ENCODE measurements around the gene ABCA5.

ABCA5 gene, protein sequence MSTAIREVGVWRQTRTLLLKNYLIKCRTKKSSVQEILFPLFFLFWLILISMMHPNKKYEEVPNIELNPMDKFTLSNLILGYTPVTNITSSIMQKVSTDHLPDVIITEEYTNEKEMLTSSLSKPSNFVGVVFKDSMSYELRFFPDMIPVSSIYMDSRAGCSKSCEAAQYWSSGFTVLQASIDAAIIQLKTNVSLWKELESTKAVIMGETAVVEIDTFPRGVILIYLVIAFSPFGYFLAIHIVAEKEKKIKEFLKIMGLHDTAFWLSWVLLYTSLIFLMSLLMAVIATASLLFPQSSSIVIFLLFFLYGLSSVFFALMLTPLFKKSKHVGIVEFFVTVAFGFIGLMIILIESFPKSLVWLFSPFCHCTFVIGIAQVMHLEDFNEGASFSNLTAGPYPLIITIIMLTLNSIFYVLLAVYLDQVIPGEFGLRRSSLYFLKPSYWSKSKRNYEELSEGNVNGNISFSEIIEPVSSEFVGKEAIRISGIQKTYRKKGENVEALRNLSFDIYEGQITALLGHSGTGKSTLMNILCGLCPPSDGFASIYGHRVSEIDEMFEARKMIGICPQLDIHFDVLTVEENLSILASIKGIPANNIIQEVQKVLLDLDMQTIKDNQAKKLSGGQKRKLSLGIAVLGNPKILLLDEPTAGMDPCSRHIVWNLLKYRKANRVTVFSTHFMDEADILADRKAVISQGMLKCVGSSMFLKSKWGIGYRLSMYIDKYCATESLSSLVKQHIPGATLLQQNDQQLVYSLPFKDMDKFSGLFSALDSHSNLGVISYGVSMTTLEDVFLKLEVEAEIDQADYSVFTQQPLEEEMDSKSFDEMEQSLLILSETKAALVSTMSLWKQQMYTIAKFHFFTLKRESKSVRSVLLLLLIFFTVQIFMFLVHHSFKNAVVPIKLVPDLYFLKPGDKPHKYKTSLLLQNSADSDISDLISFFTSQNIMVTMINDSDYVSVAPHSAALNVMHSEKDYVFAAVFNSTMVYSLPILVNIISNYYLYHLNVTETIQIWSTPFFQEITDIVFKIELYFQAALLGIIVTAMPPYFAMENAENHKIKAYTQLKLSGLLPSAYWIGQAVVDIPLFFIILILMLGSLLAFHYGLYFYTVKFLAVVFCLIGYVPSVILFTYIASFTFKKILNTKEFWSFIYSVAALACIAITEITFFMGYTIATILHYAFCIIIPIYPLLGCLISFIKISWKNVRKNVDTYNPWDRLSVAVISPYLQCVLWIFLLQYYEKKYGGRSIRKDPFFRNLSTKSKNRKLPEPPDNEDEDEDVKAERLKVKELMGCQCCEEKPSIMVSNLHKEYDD (N-terminal part only)

DNA sequence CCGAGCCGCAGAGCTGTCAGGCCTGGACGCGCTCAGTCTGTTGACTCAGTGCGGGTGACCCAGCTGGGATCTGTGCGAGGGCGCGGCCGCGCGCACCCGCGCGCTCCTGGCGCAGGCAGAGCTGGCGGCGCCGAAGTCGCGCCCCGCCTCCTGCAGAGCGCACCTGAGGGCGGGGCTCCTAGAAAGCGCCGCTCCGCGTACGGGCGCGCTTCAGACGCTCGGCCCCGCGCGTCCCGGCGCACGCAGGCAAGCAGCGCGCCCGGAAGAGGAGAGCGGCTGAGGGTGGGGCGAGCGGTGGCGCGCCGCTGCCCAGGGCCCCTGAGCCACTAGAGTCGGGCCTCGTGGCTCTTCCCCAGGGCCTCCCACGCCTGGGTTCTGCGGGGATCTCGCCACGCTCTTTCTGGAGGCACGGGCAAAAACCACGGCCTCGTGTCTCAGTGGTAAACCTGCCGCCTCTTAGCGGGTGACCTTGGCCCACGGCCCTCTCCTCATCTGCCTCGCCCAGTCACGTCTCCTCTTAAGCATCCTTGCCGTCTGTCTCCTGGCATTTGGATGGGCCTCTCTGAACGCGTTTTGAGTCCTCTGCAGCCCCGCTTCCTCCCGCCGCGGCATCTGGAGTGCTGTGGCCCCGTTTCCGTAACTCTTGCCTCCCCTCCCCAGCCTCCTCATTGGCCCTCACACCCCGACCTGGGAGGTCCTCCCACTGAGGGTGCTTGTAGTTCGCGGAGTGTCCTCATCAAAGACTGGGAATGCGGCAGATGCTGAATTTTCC lies at the start of gene ABCA5:
Gene ABCA5, minus strand, starts transcription at position 74 of the 772 bp plus-strand sequence. CDS start 12,718 bp downstream, outside the sequence.
- DNase-seq (ENCODE audit: low read depth), result peak; percentile 73

DNA sequence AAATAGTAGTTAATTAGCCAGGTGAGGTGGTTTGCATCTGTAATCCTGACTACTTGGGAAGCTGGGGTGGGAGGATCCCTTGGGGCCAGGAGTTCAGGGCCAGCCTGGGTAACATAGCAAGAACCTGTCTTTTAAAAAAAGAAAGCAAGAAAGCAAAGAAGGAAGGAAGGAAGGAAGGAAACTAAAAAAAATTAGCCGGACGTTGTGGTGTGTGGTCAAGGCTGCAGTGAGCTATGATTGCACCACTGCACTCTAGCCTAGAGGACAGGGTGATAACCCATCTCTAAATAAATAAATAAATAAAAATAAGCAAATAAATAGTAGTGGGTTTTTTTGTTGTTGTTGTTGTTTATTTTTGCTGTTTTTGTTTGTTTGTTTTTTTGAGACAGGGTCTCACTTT lies 48.3 kb upstream of the ABCA5 start:
- DNase-seq (ENCODE audit: low read depth), result no peak

DNA sequence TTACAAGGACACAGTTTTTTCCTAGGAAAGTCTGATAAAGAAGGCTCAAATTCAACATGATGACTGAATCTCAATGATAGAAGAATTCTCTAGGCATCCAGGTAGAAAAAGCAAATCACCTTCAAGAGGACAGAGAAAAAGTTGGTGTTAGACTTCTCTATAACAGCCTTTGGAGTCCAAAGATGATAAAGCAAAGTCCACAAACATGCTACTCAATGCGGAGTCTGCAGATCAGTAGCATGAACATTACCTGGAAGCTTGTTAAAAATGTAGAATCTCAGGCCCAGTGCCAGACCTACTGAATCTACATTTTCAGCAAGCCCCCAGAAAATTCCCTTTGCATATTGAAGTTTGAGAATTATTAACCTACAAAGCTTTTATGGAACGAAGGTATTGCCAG lies 46.1 kb upstream of the ABCA5 start:
- no peak for DNase-seq (ENCODE audit: low read depth)

DNA sequence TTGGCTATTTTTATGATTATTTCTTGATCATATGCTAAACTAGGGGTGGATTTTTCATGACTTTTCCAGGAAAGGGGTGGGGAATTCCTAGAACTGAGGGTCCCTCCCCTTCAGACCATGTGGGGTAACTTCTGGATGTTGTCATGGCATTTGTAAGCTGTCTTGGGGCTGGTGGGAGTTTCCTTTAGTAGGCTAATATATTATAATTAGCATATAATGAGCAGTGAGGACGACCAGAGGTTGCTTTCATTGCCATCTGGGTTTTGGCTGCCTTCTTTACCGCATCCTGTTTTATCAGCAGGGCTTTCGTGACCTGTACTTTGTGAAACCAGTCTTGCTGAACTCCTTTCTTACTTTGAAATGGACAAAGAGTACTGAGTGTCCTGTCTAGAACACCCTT lies 40.4 kb upstream of the ABCA5 start:
- DNase-seq (ENCODE audit: low read depth), result no peak

DNA sequence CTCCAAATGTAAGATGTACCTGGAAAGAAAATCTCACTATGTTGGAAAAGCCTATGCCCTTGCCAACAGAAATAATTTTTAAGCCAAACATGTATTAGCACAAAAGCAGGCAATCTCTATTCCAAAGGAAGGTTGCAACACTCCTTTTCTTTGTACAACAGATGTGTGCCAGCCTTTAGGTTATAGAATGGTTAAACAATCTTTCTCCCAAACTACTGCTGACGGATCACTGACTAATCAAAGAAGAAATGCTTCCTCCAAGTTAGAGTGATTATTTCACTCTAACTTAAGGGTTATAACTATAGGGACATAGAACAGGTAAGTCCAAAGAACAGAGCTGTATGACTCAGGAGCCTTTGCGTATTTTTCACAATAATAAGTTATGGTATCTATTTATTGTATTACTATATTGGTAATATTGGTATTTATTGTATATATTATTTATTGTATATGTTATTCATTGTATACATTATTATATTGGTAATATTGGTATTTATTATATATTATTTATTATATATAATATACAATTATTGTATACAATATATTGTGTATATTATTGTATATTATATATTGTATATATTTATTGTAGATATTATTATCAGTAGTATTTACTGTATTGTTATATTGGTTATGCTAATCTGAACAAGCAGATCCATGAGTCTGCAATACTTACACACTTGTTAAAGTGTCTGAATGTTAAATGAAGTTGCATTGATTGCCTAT lies 36.7 kb upstream of the ABCA5 start:
- DNase-seq (ENCODE audit: low read depth), result no peak

DNA sequence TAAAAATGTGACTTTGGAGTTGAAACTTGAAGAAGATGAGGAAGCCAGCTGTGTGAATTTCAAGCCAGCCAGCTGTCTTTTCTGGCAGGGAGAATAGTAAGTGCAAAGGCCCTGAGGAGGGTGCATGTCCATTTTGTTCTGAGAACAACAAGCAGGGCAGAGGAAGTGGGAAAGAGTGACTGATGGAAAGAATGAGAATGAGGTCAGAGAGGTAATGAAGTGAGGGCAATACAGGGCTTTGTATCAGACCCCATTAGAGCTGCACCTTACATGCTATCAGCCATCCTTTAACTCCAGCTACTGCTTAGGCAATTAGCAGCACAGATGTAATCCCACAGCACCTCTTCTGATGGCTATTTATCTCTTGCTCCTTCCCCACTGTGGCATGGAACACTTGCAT lies 34.2 kb upstream of the ABCA5 start:
- DNase-seq (ENCODE audit: low read depth), result no peak

DNA sequence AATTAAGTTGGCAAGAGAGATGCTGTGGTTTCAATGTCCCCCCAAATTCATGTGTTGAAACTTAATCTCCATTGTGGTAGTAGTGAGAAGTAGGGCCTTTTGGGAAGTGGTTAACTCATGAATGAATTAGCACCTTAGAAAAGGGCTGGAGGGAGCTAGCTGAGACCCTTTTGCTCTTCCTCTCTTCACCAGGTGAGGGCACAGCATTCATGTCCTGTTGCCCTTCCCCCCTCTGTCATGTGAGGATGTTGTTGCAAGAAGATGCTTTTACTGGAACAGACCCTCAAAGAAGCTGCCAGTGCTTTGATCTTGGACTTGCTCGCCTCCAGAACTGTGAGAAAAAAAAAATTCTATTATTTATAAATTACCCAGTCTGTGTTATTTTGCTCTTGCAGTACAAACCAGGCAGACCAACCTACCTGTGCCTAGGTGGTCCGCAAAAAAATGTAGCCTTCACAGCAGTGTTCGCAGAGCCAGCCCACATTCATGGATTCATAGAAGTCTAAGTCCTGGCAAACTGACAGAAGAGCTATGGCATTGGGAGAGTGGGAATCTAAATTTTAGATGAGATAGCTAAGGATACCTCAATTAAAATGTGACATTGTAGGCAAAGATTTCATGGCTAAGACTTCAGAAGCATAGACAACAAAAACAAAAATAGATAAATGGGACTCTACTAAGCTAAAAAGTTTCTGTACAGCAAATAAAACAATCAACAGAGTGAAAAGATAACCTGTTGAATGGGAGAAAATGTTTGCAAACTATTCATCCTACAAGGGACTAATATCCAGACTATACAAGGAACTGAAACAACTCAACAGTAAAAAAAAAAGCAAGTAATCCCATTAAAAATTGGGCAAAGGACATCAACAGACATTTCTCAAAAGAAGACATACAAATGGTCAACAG lies 32.0 kb upstream of the ABCA5 start:
- no peak for DNase-seq (ENCODE audit: low read depth)

DNA sequence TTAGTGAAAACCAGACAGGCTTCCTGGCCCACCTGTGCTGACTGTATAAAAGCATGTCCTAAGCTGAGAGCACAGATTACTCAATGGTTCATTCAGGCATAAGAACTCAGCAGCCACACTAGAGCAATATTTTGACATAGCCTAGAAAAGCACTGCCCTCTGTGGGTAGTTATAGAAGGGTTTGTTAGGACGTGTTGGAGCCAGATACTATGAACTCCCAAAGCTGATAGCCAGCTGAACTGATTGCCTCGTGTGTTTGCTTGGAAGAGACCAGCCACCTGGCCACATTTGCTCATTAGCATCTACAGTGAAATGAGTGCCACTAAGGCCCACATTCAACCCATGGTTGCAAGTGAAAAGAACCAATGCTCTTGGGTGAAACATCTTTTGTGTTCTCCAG lies 30.8 kb upstream of the ABCA5 start:
- DNase-seq (ENCODE audit: low read depth), result no peak

DNA sequence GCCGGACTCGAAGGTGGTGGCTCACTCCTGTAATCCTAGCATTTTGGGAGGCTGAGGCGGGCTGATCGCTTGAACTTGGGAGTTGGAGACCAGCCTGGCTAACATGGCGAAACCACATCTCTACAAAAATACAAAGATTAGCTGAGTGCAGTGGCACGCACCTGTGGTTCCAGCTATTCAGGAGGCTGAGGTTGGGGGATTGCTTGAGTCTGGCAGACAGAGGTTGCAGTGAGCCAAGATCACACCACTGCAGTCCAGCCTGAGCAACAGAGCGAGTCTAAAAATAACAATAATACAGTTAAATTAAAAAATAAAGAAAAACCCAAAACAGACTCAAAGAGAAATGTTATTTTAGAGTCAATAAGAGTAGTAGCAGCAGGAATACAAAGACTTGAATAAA lies 29.7 kb upstream of the ABCA5 start:
- DNase-seq (ENCODE audit: low read depth), result no peak

DNA sequence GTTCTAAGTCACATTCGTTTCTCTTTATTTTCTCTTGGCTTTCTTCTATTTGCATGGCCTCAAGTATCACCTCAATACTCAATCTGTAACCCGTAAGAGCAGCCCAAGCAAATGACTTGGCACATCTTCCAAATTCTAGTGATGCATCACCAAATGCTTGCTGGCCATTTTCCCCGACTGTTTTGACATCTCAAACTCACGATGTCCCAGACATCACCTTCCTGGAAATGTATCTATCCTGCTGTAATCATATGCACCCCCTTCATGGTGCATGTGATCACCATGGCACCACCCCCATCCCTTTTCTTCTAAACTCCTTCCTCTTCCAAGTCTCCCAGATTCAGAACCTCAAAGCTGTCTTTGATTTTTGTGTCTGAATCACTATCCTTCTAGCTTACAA lies 24.0 kb upstream of the ABCA5 start:
- DNase-seq (ENCODE audit: low read depth), result no peak

DNA sequence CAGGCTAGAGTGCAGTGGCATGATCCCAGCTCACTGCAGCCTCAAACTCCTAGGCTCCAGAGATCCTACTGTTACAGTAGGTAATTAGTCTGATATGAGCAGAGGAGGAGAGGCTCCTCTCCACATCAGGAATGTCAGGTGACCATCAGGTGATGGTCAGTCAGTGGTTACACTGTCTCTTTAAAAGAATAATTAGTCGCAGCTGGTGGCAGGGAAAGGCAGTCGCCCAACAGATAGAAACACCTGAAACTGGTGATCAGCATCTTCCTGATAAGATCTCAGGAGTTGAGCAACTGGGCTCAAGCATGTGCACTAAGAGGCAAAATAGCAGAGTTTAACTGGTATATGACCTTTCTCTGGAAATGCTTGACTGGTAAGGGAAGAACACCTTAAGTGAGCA lies 21.5 kb upstream of the ABCA5 start:
- DNase-seq (ENCODE audit: low read depth), result no peak

DNA sequence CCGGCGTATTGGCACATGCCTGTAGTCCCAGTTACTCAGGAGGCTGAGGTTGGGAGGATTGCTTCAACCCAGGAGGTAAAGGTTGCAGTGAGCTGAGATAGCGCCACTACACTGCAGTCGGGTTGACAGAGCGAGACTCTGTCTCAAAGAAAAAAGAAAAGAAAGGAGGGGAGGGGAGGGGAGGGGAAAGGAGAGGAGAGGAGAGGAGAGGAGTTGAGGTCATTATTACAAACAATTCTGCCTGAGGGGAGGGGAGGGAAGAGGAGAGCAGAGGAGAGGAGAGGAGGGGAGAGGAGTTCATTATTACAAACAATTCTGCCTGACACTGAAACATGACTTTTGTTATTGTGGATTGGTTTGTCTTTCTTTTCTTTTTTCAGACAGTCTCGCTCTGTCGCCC lies 19.8 kb upstream of the ABCA5 start:
- DNase-seq (ENCODE audit: low read depth), result no peak

DNA sequence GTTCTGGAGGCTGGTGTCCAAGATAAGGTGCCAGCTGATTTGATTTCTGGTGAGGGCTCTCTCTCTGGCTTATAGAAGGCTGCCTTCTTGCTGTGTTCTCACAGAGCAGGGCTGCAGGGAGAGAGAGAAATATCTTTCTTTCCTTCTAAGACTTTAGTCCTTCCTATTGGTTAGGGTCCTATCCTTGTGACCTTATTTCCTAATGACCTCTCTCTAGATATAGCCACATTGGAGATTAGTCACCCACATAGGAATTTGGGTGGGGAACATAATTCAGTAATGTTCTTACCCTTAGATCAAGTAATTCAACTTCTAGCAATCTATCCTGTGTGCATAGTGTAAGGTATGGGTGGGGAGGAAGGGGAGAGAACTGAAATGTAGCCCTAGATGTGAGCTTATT lies 18.0 kb upstream of the ABCA5 start:
- DNase-seq (ENCODE audit: low read depth), result no peak

DNA sequence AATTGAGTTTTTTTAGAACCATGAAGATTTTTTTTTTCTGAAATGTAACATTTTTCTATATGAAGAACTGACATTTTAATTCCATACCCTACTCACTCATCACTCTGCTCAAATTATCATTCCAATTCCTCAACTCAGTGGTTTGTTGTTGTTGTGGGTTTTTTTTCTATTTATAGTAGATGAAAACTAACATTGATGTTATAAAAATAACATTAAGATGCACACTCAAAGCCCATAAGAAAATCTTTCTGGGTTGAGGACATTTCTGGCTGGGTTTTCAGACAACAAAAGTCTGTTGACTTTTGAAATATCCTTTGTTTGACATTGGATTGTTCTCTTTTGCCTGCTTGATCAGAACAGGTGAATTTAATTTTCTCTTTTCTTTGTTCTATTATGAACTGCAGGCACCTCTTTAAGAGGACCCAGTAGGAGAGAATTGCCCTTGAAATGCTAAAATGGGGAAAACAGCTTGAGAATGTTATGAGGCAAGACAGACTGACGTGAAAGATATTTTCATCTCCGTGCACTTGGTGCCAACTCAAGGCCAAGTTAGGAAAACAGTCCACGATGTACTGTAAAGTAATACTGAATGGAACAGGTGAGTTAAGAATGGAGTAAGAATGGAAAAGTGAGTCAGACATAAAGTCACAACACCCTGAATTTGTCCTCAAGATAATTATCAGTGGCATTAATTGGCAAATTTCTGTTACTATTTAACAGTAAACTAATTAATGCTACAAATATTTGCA lies 16.1 kb upstream of the ABCA5 start:
- no peak for DNase-seq (ENCODE audit: low read depth)

DNA sequence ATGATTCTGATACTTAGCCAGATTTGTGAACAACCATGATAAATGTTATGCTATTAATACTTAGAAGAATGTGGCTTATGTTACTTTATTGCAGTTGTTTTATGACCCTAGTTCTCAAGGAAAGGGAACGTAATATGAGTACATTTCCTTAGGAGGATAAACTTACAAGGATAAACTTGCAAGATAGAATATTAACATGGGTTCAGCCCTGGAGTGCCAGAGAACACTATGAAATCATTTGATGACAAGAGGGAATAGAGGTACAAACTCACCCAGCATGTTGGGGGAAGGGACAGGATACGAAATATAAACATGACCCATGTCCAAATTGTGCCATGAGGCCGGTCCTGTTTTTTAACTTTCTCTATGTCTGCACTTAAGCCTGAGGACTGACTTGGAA lies 13.0 kb upstream of the ABCA5 start:
- DNase-seq (ENCODE audit: low read depth), result no peak

DNA sequence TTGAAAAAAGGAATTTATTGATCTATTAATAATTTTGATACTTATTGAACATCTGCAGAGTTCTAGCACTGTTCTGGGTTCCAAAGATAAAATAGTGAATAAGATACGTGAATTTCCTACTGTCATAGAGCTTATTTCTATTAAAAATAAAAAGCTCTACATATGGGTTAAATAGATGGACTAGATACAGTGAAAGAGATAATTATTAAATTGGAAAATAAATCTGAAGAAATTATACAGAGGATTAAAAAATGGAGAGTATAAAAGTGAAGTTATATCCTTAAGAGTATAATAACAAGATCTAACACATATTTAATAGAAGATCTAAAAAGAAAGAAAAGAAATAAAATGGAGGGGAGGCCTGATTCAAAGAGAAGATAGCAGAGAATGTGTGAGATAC lies 10.1 kb upstream of the ABCA5 start:
- DNase-seq (ENCODE audit: low read depth), result no peak

DNA sequence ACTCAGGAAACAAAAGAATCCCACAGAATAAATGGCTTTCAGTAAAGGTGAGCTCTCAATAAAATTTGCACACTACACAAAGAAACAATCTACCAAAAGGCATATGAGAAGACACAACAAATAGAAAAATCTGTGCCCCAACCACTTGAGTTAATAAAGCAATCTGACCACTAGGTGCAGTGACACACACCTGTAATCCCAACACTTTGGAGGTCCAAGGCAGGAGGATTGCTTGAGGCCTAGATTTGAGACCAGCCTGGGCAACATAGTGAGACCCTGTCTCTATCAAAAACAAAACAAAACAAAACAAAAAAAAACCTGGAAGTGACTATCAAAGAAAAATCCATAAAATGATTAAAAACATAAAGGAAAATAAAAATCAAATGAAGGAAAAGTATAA lies 9.6 kb upstream of the ABCA5 start:
- DNase-seq (ENCODE audit: low read depth), result no peak

DNA sequence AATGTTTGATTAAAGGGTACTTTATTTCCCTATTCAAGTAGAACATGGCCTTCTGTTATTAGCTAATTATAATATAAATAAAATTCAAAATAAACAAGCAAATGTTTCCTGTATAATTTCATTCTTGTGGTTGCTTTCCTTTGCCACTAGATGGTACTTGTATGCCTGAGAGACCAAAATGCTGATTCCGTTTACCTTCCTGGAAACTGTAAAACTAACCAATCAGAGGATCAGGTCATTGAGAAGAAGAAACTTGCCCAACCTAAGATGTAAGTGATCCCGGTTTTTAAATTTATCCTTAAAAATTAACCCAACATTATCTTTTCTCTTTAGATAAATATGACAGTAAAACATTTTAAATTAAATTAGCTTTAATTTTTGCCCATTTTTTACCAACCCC lies 8.1 kb upstream of the ABCA5 start:
- no peak for DNase-seq (ENCODE audit: low read depth)

DNA sequence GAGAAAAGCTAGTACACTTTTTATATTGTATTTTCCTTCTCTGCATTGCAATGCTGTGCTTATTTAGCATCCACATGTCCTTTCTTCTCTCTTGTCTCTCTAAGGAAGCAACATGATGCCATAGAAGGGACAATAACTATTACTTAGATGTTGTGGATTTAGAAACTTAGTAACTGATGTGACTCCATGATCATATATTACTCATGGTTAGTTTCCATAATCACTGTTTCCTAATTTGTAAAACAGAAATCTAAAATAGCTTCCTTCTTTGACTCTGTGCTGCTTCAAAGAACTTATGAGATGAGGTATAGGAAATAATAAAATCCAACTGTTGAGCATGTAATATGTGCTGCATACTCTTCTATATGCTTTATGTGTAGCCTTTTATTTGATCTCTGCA lies 6.6 kb upstream of the ABCA5 start:
- no peak for DNase-seq (ENCODE audit: low read depth)

Measured in stimulated activated CD8-positive, alpha-beta memory T cell treated with anti-CD3 and anti-CD28 coated beads, Interleukin-12 subunit alpha, Interleukin-12 subunit beta, amount 100 ng/mL, for 1 hour (primary cell).